Measurements from ENCODE around the gene MBD5. TPM values are rescaled to one million over a fixed set of nuclear protein-coding genes. Genes with fewer than 3 reads are reported as not detected.

The MBD5 gene
- total RNA-seq, 4 donors from 2014 or later = 15.4 to 43.0 (median 18.4) TPM

DNA sequence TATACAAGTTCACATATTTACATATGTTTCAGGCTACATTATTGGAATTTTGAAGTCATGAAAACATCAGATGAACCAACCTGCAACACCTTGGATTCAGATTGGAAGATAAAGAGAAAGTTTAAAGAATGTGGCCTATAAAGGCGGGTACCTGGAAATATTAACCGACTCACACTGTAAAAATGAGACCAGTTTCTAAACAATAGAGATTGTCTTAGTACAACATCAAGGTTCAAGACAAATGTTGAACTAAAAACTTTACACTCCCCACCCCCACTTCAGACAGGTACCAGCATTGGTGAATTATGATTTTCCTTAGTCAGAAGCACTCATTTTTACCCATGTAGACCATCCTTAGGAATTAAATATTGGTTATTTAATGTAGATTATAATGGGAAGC, 437.3 kb downstream of the MBD5 start:
- ATAC-seq (ENCODE audit: low FRiP score) = no peak
- no peak for DNase-seq (ENCODE audit: low spot score)
- TF ChIP-seq, protein P1, sequence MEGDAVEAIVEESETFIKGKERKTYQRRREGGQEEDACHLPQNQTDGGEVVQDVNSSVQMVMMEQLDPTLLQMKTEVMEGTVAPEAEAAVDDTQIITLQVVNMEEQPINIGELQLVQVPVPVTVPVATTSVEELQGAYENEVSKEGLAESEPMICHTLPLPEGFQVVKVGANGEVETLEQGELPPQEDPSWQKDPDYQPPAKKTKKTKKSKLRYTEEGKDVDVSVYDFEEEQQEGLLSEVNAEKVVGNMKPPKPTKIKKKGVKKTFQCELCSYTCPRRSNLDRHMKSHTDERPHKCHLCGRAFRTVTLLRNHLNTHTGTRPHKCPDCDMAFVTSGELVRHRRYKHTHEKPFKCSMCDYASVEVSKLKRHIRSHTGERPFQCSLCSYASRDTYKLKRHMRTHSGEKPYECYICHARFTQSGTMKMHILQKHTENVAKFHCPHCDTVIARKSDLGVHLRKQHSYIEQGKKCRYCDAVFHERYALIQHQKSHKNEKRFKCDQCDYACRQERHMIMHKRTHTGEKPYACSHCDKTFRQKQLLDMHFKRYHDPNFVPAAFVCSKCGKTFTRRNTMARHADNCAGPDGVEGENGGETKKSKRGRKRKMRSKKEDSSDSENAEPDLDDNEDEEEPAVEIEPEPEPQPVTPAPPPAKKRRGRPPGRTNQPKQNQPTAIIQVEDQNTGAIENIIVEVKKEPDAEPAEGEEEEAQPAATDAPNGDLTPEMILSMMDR (IDR thresholded peaks at IDR 0.05) = no peak

DNA sequence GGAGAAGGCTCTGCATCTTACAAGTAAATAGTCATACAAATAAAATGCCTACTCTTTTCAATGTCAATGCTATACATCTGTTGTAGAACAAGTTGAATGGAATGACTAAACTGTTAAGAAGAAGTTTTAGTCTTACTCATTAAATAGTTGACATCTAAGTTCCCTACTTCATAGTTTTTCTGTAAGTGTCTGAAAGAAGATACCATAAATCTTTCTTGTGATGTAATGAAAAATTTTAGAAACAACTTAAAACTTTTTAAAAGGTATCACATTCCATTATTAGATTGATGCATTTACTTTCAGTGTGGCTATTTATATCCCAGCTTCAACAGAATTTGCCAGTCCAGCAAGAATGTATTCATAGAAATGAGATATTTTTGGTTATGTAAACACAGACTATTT, 438.5 kb downstream of the MBD5 start:
- no peak for DNase-seq (ENCODE audit: low spot score)
- TF ChIP-seq, protein P1 (IDR thresholded peaks at IDR 0.05) = no peak
- ATAC-seq (ENCODE audit: low FRiP score) = no peak

DNA sequence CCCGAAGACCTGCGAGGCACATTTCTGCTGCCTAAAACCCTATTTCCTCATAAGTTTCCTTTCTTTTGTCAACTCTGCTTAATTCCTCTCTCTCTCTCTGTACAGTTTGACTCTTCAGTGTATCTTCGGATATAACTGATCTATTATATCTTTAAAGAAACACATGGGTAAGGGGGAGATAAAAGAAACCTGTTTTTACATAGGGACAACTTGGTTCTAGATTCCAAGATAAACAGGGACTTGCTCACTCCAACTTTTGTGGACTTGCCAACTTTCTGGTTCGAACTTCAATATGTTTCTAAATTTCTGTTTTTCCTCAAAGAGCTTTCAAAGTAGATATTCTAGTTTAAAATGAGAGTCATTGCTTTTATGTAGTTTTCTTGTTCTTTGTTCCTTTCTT, 441.0 kb downstream of the MBD5 start:
- TF ChIP-seq, protein P1 (IDR thresholded peaks at IDR 0.05) = no peak
- DNase-seq (ENCODE audit: low spot score) (no peak), ATAC-seq (ENCODE audit: low FRiP score) (no peak)

DNA sequence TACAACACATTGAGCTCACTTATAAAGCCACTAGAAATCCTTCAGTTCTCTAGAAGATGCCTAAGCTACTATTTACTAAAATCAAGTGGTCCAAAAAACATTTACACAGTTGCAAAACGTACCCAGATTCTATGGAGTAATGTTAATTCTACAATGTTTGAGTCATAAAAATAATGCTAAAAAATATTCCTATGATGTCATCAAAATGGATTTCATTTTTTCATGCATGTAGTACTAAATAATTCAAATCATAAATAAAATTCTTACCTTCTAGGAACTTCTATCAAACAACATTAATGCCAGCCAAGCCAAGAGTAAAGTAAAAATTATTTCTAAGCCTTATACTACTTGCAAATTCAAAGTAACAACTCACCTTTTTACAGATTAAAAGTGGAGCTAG, 454.7 kb downstream of the MBD5 start:
- DNase-seq (ENCODE audit: low spot score) = no peak

DNA sequence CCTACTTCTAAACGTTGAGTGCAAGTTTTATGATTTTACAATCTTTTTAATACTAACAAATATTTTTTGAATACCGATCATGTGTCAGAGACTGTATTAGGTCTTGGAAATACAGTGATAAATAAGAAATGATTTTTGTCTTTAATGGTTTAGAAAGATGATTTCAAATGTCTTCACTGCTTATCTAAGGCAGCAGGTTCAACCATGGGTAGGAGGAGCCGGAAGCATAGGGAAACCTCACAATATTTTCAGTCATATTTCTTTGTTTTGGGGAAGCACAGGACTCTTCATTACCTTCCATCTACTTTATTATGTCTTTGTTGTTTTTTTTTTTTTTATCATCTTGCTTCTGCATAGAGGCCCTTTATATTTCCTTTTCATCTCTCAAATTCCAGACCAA, 458.5 kb downstream of the MBD5 start:
- DNase-seq (ENCODE audit: low spot score) = no peak
- no peak for ATAC-seq (ENCODE audit: low FRiP score)

More for the DNA sequence above, 454.7 kb downstream of the MBD5 start:
- TF ChIP-seq, protein P1 (IDR thresholded peaks at IDR 0.05) = no peak
- ATAC-seq (ENCODE audit: low FRiP score) = no peak

DNA sequence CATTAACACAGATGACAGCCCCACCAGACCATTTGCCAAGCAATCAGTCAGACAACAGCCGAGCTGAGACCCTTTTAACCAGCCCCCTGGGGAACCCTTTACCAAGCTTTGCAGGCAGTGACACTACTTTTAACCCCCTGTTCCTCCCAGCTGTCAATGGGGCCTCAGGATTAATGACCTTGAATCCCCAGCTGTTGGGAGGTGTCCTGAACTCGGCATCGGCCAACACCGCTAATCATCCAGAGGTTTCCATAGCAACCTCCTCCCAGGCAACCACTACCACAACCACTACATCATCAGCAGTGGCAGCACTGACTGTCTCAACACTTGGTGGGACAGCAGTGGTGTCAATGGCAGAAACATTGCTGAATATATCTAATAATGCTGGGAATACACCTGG, 462.8 kb downstream of the MBD5 start:
- DNase-seq (ENCODE audit: low spot score) (no peak), ATAC-seq (ENCODE audit: low FRiP score) (no peak)
- TF ChIP-seq, protein P1 (IDR thresholded peaks at IDR 0.05) = no peak

More for the DNA sequence above, 458.5 kb downstream of the MBD5 start:
- TF ChIP-seq, protein P1 (IDR thresholded peaks at IDR 0.05) = no peak

DNA sequence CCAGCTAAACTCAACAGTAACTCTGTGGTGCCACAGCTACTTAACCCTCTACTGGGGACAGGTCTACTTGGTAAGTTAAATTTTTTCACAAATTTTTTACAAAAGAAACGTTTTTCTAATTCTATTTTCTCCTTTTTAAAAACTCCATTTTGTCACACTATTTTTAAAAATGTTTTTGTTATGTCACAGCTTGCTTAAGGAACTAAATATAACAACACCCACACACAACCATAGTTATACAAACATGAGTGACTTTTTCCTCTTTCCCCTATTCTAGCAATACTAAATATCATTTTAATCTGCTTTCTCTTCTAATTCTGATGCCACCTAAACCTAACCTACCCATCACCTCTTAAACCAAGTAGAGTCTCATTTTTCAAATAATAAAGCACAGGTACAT, 463.2 kb downstream of the MBD5 start:
- ATAC-seq (ENCODE audit: low FRiP score) (no peak), DNase-seq (ENCODE audit: low spot score) (no peak)
- TF ChIP-seq, protein P1 (IDR thresholded peaks at IDR 0.05) = no peak

Data from omental fat pad (tissue), 4 donors.